Melanocyte of skin (primary cell): ENCODE measurements around the gene CAV1. TPM values are rescaled to one million over a fixed set of nuclear protein-coding genes. Genes with fewer than 3 reads are reported as not detected.

Experiments
- small RNA-seq, 2 donors: library from RNA; depleted of rRNA; stranded (forward); fragments of <200 nt; gene quantifications; one replicate each; pipeline ENCODE3, GENCODE V24; 2012
- total RNA-seq, 2 donors: library from RNA; depleted of rRNA; stranded (reverse); fragments of >200 nt; gene quantifications; 2 replicates each; pipeline ENCODE4 v1.2.3, GENCODE V29; 2012

Gene CAV1
- total RNA-seq: 10 to 100 TPM; 43.4 to 60.6 TPM

GRCh38 chr7:116524609-116525297 lies at the start of gene CAV1:
CAV1 (plus strand) TSS chr7:116525036; CDS start chr7:116525063, 27 bp downstream.

GRCh38 chr7:116499168-116500077 lies 25.4 kb upstream of the CAV1 start, which contains the start of gene CAV2:
CAV2 (plus strand) TSS chr7:116499738; CDS start chr7:116499782, 44 bp downstream.

Small RNAs within 50 kb of the gene (small RNA-seq; reads per million reads assigned to genes)
- gene AC006159.2: 0 reads per million in 2 donors

Other genes starting within 250 kb of the CAV1 start
- gene CAV2, start 25.3 kb upstream of the CAV1 start, total RNA-seq: 10 to 100 TPM; 33.7 to 37.6 TPM
- 10 to 100 TPM; 25.5 to 34.0 TPM for gene MET, start 147.2 kb downstream of the CAV1 start, total RNA-seq